Muscle layer of duodenum (tissue), 2 donors: ENCODE data around the gene SLC25A21.
"Not testable (repeated sequence)": the region's sequence is repeated elsewhere in the genome, so short reads cannot be mapped to it uniquely, and the experiment has no call there.

Source experiments
- H3K27ac ChIP-seq: one replicate; pipeline ENCODE4 v1.7.0; 2013; ENCODE audit warnings: mild to moderate bottlenecking, low read length
- H3K27me3 ChIP-seq: one replicate; pipeline ENCODE4 v1.7.0; 2013; ENCODE audit warnings: low read depth, mild to moderate bottlenecking, control low read depth, low read length
- H3K36me3 ChIP-seq, 2 donors: one replicate each; pipeline ENCODE4 v1.7.0; 2013; ENCODE audit warnings: low read length in 2 of 2, control low read depth in 1 of 2, mild to moderate bottlenecking in 1 of 2; ENCODE audit not compliant: insufficient read depth in 2 of 2, control insufficient read depth in 1 of 2
- H3K4me1 ChIP-seq, 2 donors: one replicate each; pipeline ENCODE4 v1.7.0; 2013; ENCODE audit warnings: low read length in 2 of 2, mild to moderate bottlenecking in 2 of 2, control low read depth in 1 of 2, moderate library complexity in 1 of 2; ENCODE audit not compliant: insufficient read depth in 2 of 2, control insufficient read depth in 1 of 2
- H3K4me3 ChIP-seq, 2 donors: one replicate each; pipeline ENCODE4 v1.7.0; 2013; ENCODE audit warnings: low read length in 2 of 2, low read depth in 1 of 2, mild to moderate bottlenecking in 1 of 2
- H3K9me3 ChIP-seq, 2 donors: one replicate each; pipeline ENCODE4 v1.7.0; 2013; ENCODE audit warnings: low read length in 2 of 2, control low read depth in 1 of 2, mild to moderate bottlenecking in 1 of 2; ENCODE audit not compliant: control insufficient read depth in 1 of 2
- donor health status: healthy.

The SLC25A21 gene

DNA sequence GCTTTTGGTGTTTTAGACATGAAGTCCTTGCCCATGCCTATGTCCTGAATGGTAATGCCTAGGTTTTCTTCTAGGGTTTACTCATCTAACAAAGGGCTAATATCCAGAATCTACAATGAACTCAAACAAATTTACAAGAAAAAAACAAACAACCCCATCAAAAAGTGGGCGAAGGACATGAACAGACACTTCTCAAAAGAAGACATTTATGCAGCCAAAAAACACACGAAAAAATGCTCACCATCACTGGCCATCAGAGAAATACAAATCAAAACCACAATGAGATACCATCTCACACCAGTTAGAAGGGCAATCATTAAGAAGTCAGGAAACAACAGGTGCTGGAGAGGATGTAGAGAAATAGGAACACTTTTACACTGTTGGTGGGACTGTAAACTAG, 10.1 kb downstream of the SLC25A21 start:
- not testable (repeated sequence) for H3K4me3 ChIP-seq, H3K27ac ChIP-seq, H3K4me1 ChIP-seq, H3K27me3 ChIP-seq, H3K9me3 ChIP-seq, H3K36me3 ChIP-seq

DNA sequence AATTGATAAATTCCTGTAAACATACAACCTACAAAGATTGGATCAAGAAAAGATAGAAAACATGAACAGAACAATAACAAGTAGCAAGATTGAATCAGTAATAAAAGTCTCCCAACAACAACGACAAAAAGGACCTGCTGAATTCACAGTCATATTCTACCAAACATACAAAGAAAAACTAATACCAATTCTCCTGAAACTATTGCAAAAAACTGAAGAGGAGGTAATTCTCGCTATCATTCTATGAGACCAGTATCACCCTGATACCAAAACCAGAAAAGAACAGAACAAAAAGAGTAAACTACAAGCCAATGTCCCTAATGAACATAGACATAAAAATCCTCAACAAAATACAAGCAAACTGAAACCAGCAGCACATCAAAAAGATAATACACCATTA, 14.4 kb downstream of the SLC25A21 start:
- no peak overlapping the region for H3K4me3 ChIP-seq
- H3K36me3 ChIP-seq: no peaks in the 10 kb centered on the region
- no peak overlapping the region for H3K27ac ChIP-seq
- no peaks in the 10 kb centered on the region for H3K27me3 ChIP-seq
- peaks cover 0 to 6% of the 10 kb centered on the region in 2 donors for H3K9me3 ChIP-seq
- no peaks in the 10 kb centered on the region for H3K4me1 ChIP-seq

DNA sequence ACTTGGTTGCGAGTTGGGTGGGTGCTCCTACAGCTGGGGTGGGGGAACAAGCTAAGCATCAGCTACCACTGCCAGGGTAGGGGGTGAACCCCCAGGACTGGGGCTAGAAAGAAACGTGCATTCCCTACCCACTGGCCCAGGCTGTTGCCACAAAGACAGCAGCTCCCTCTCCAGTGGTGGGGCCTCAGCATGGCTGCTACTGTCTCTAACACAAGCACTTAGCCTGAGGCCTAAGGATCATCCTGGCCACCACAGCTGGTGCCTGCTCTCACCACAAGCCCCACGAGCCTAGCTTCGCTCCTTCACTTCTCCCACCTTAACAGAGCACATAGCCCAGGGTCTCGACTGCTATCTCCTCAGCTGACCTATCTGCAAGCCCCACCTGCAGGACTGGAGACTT, 18.9 kb downstream of the SLC25A21 start:
- Histone ChIP-seq H3K4me3 (no peak overlapping the region), H3K27ac (no peak overlapping the region), H3K27me3 (no peaks in the 10 kb centered on the region), H3K4me1 (no peaks in the 10 kb centered on the region), H3K9me3 (peaks cover 0 to 3% of the 10 kb centered on the region in 2 donors), H3K36me3 (no peaks in the 10 kb centered on the region)

DNA sequence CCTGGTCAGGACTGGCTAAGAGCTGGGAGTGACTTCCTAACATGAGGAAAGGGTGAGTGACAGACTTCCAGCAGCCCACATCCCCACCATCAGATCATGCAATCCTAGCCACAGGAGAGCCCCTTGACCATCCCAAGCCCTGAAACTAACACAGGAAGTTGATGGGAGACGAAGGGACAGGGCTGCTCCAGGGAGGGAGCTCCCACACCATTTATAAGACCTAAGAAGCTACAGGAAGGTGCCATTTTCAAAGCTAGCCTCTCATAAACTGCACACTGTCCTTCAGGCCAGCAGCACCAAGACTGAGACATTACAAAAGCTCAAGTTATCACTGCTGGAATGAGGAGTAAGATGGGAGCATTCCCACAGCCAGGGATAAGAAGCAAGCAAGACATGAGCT, 19.4 kb downstream of the SLC25A21 start:
- H3K4me1 ChIP-seq: no peaks in the 10 kb centered on the region
- no peak overlapping the region for H3K27ac ChIP-seq
- no peaks in the 10 kb centered on the region for H3K27me3 ChIP-seq
- H3K9me3 ChIP-seq: peaks cover 0 to 3% of the 10 kb centered on the region in 2 donors
- H3K4me3 ChIP-seq: no peak overlapping the region
- H3K36me3 ChIP-seq: no peaks in the 10 kb centered on the region

DNA sequence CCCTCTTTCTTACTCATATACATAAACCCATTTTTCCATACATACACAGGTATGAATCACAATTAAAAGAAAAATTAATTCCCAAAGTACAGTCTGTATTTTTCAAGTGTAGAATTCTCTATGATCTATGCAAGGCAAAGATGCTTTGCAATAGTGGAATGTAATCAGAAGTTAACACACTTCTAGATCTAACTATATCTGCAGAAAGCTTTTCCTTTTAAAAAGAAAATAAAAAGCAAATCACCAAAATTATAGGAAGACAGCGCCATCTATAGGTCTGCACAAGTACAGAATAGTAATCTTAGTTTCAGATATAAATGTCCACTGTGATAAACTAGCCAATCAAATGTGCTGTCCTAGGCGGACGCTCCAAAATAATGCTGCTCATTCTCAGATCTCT, 22.0 kb downstream of the SLC25A21 start:
- Histone ChIP-seq H3K4me3 (no peak overlapping the region), H3K27ac (no peak overlapping the region), H3K4me1 (no peaks in the 10 kb centered on the region), H3K36me3 (no peaks in the 10 kb centered on the region), H3K9me3 (no peaks in the 10 kb centered on the region), H3K27me3 (no peaks in the 10 kb centered on the region)

DNA sequence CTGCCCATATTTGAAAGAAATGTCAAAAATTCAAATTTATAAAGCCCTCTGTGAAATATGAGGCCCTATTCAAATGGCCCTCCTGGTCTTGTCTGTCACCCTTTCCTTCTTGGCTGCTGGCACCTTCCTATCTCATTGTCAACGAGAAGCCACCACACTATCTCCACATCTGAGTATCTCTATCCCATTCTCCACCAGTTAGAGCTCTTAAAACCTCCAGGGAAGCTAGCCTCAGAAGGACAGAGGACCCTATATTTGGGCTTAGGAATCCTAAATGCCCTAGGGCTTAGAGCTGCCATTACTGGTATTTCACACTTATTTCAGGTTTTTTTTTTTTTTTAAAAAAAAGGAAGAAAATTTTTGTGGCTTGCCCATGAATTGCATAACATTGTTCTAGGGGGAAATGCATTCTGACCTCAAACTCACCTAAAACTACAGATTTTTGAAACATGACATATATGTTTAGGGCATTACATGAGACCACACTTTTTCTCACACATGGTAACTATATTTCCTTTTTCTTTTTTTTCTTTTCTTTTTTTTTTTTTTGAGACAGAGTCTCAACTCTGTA, 25.0 kb downstream of the SLC25A21 start:
- Histone ChIP-seq H3K27me3 (no peaks in the 10 kb centered on the region), H3K36me3 (no peaks in the 10 kb centered on the region), H3K4me1 (no peaks in the 10 kb centered on the region), H3K4me3 (no peak overlapping the region), H3K9me3 (no peaks in the 10 kb centered on the region), H3K27ac (no peak overlapping the region)

DNA sequence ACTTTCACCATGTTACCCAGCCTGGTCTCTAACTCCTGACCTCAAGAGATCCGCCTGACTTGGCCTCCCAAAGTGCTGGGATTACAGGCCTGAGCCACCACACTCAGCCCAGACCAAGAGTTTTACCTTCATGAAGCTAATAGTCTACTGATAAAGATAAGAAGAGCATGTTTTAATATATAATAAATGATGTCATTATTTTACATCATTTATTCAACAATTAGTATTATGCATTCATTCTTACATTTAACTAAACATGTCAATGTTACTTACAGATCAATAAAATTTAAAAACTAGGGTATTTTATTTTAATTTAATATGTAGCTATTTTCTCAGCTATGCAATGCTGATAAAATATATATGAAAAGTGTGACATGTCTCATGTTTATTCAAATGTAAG, 26.0 kb downstream of the SLC25A21 start:
- H3K27ac ChIP-seq, H3K4me1 ChIP-seq, H3K9me3 ChIP-seq, H3K36me3 ChIP-seq, H3K4me3 ChIP-seq, H3K27me3 ChIP-seq: not testable (repeated sequence)

DNA sequence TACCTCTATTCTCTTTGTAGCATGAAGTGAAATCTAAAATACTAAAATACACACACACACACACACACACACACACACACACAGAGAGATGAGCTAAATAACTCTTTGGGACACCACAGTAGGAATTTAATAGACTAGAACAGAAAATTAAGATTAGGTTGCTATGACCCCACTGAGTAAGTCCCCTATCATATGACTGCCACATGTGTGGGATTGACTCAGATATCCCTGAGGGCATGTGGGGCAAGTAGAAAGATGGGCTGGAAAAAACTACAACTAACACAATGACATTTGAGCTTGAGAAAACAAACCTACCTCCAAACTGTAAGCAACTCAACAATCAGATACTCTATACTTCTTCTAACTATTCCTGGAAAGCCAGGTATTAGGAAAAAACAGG, 27.0 kb downstream of the SLC25A21 start:
- Histone ChIP-seq H3K36me3 (no peaks in the 10 kb centered on the region), H3K4me3 (no peak overlapping the region), H3K27ac (no peak overlapping the region), H3K9me3 (no peaks in the 10 kb centered on the region), H3K4me1 (no peaks in the 10 kb centered on the region), H3K27me3 (no peaks in the 10 kb centered on the region)

DNA sequence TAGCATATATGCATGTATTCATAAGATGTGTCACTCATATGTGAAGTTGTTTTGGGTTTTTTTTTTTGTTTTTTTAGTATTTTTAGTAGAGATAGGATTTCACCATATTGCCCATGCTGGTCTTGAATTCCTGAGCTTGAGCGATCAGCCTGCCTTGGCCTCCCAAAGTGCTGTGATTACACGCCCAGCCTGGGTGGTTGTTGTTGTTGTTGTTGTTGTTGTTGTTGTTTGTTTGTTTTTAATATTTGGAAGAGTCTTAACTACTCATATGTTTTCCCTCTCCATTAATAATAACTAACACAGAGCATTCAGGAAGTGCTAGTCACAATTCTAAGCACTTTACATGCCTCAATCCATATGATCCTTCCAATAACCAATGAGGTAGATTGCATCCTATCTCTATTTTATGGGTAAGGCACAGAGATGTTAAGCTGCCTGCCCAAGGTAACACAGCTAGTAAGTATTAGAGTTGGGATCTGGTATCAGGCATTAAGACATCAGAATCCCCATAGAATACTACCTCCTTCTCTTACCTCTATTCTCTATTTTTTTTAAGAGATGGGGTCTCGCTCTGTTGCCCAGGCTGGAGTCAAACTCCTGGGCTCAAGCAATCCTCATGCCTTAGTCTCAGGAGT, 27.6 kb downstream of the SLC25A21 start:
- Histone ChIP-seq H3K36me3 (no peaks in the 10 kb centered on the region), H3K4me3 (no peak overlapping the region), H3K9me3 (no peaks in the 10 kb centered on the region), H3K27me3 (no peaks in the 10 kb centered on the region), H3K4me1 (no peaks in the 10 kb centered on the region), H3K27ac (no peak overlapping the region)

DNA sequence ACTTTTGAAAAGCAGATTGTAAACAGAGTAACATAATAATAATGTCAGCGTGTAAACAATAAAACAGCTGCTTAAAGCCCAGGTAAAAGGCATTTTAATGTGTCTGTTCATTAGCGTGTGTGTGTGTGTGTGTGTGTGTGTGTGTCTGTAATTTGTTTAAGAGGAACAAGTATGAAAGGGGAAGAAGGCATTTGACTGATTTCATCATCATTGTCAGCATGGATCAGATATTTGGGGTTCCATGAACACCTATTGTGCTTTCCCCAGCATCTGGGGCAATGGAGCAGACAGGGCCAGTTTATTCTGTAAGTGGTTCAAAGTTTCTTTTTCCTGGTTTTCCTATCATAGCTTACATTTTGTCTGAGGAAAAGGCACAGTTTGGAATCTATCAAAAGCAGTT, 28.9 kb downstream of the SLC25A21 start:
- Histone ChIP-seq H3K4me3 (no peak overlapping the region), H3K27ac (no peak overlapping the region)

DNA sequence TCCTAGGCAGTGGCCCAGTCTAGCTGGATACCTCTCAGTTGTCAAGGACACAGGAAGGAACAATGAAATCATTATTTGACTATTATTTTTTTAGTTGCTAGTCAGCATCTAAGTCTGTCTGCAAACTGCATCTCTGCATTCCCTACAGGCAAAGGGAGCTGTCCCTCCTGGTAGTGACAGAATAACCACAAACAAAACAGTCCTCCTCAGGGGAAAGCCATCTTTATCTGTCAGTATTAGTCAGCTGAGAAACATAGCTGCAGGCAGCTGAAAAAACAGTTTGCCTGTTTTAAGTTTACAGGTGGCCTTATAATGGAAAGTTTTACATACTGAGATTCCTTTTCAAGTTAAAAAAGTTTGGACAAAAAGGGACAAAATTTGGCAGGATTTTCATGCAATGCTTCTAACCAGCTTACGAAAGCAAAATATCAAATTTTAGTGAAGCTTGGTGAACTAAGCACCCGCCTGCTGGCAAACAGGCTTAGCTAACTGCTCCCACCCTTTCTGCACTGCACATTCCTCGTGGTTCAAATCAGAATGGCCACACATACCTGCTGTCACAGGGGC, 29.5 kb downstream of the SLC25A21 start:
- no peaks in the 10 kb centered on the region for H3K27me3 ChIP-seq
- no peaks in the 10 kb centered on the region for H3K4me1 ChIP-seq
- H3K4me3 ChIP-seq: no peak overlapping the region
- no peaks in the 10 kb centered on the region for H3K36me3 ChIP-seq
- H3K9me3 ChIP-seq: no peaks in the 10 kb centered on the region
- H3K27ac ChIP-seq: no peak overlapping the region

More for the DNA sequence above, 28.9 kb downstream of the SLC25A21 start:
- H3K27me3 ChIP-seq: no peaks in the 10 kb centered on the region
- H3K9me3 ChIP-seq: no peaks in the 10 kb centered on the region
- H3K4me1 ChIP-seq: no peaks in the 10 kb centered on the region
- H3K36me3 ChIP-seq: no peaks in the 10 kb centered on the region

DNA sequence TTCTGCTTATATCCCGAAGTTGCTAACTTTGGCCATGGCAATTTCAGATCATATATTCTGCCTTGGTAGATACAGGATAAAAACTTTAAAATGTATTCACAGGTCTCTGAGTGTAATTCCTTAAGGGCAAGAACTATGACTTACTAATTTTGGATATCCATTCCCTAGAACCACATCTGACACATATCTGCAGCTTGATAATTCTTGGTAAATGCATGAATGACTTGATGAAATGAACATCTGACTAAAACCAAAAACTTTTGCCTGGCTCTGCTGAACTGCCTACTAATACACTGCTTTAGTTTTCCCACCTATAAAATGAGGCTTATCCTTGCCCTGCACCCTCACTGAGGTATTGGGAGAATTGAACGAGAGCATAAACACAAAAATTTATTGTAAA, 32.2 kb downstream of the SLC25A21 start:
- Histone ChIP-seq H3K9me3 (no peaks in the 10 kb centered on the region), H3K4me3 (no peak overlapping the region), H3K36me3 (no peaks in the 10 kb centered on the region), H3K27me3 (no peaks in the 10 kb centered on the region), H3K27ac (no peak overlapping the region), H3K4me1 (no peaks in the 10 kb centered on the region)
